Measurements from ENCODE around the gene THAP12. TPM values are rescaled to one million over a fixed set of nuclear protein-coding genes. Genes with fewer than 3 reads are reported as not detected.

Gene THAP12
- total RNA-seq, 4 donors from 2014 or later: 19.1 to 28.5 (median 23.6) TPM

DNA sequence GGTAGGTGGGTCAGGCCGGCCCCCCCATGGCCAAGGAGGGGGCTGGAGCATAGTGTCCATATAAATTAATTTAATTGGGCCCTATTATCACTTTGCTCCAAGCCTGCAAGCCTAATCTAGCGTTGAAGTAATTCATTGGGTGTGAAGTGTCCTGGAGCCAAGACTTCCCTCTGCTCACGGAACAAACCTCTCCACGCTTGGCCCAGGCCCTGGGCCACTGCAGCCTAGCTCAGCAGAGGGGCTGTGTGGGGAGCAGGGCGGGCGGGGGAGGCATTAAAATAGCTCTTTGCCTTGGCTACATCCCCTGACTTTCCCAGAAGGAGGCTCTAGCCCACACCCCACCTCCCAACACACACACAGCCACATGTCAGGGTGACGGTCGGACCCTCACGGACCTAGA is 73.5 kb downstream of the THAP12 start:
- WGBS: 66% methylated on average over 9 of the region's 9 CpGs
- H3K27me3 ChIP-seq: no peaks in the 10 kb centered on the region
- TF ChIP-seq CTCF (IDR thresholded peaks at IDR 0.05) (no peak), POLR2A (IDR thresholded peaks at IDR 0.05) (no peak), EP300 (IDR thresholded peaks at IDR 0.05) (no peak), POLR2AphosphoS5 (IDR thresholded peaks at IDR 0.05) (no peak)
- no peak overlapping the region for H3K27ac ChIP-seq
- H3K36me3 ChIP-seq: no peaks in the 10 kb centered on the region
- DNase-seq (ENCODE audit: low spot score in 2 of 2): no peak
- no peaks in the 10 kb centered on the region for H3K9me3 ChIP-seq
- no peak overlapping the region for H3K4me3 ChIP-seq
- H3K4me1 ChIP-seq: peaks cover 12% of the 10 kb centered on the region

DNA sequence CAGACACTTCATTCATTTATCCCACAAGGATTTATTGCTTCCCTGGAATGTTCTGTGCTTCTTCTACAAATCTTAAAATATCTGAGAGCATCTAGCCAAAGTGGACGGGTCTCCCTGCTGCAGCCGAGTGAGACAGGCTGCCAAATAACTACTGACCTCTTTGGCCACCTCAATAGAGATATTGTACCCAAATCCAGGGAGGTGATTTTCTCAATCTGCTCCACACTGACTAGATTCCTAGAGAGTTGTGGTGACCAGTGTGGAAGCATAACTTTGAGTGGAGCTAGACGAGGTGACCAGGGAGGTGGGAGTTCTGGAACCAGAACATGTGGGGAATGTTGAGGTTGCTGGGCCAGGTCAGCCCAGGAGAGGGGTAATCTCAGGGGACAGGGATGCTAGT is 77.5 kb downstream of the THAP12 start:
- DNase-seq (ENCODE audit: low spot score in 2 of 2): no peak
- H3K4me3 ChIP-seq: no peak overlapping the region
- no peak for TF ChIP-seq POLR2A (IDR thresholded peaks at IDR 0.05)
- TF ChIP-seq POLR2AphosphoS5 (IDR thresholded peaks at IDR 0.05): no peak
- no peak for TF ChIP-seq CTCF (IDR thresholded peaks at IDR 0.05)
- no peak for TF ChIP-seq EP300 (IDR thresholded peaks at IDR 0.05)
- no peaks in the 10 kb centered on the region for H3K9me3 ChIP-seq
- H3K4me1 ChIP-seq: peaks cover 10% of the 10 kb centered on the region
- WGBS: 67% methylated on average over 3 of the region's 3 CpGs
- H3K36me3 ChIP-seq: no peaks in the 10 kb centered on the region
- no peaks in the 10 kb centered on the region for H3K27me3 ChIP-seq
- no peak overlapping the region for H3K27ac ChIP-seq

GRCh38 chr11:76302996-76303395 is 77.9 kb downstream of the THAP12 start:
- peaks cover 9% of the 10 kb centered on the region for H3K4me1 ChIP-seq
- H3K4me3 ChIP-seq: no peak overlapping the region
- no peak overlapping the region for H3K27ac ChIP-seq
- H3K27me3 ChIP-seq: no peaks in the 10 kb centered on the region
- H3K36me3 ChIP-seq: no peaks in the 10 kb centered on the region
- WGBS: 76% methylated on average over 3 of the region's 3 CpGs
- no peaks in the 10 kb centered on the region for H3K9me3 ChIP-seq
- no peak for TF ChIP-seq EP300 (IDR thresholded peaks at IDR 0.05)
- TF ChIP-seq POLR2AphosphoS5 (IDR thresholded peaks at IDR 0.05): no peak
- no peak for TF ChIP-seq CTCF (IDR thresholded peaks at IDR 0.05)
- no peak for TF ChIP-seq POLR2A (IDR thresholded peaks at IDR 0.05)
- DNase-seq (ENCODE audit: low spot score in 2 of 2): no peak

Other genes starting within 250 kb of the THAP12 start
- gene WNT11, start 174.6 kb downstream of the THAP12 start, total RNA-seq: 10 to 100 TPM in 2 of 4 donors, 1 to 10 TPM in 2; 7.8 to 19.5 (median 11.0) TPM
- 1 to 10 TPM in 2 of 4 donors, under 1 TPM in 2; 0.36 to 2.5 (median 1.1) TPM for gene GVQW3, start 191 bp upstream of the THAP12 start, total RNA-seq
- gene EMSY, start 63.9 kb upstream of the THAP12 start, total RNA-seq: 10 to 100 TPM; 32.2 to 36.8 (median 33.2) TPM